ENCODE measurements around the gene HDAC4. TPM values are rescaled to one million over a fixed set of nuclear protein-coding genes. Genes with fewer than 3 reads are reported as not detected.

HDAC4 gene
- total and polyA plus RNA-seq, 4 donors = 2.9 to 37.2 (median 4.4) TPM

DNA sequence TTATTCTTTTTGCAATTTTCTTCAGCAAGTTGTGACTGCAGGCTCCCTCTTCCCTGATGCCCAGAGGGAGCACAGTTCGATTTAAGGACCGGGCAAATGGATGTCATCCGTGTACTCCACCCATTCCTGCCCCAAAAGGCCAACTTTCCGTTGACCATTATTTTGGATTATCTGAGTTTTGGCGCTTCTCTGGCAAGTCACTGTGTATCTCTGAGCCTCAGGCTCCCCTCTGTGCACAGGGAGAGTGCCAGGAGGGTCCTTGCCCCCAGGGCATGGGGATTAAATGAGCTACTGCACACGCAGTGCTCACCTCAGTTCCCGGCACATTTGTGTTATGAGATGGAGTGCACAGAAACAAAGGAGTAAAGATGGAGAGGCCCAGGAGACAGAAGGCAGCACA, 41.4 kb upstream of the HDAC4 start:
- no peak overlapping the region for H3K9ac ChIP-seq (ENCODE audit: low read depth in 1 of 2, low read length in 2 of 2)
- no peaks in the 10 kb centered on the region for H3K27me3 ChIP-seq (ENCODE audit: control insufficient read depth in 4 of 4, insufficient read depth in 4 of 4, low read length in 3 of 4)
- WGBS = 87% methylated on average over 7 of the region's 7 CpGs
- TF ChIP-seq, protein P1, sequence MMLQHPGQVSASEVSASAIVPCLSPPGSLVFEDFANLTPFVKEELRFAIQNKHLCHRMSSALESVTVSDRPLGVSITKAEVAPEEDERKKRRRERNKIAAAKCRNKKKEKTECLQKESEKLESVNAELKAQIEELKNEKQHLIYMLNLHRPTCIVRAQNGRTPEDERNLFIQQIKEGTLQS (IDR thresholded peaks at IDR 0.05) = no peak
- TF ChIP-seq HNF4A (conservative IDR thresholded peaks at IDR 0.05) (no peak), ZBTB33 (IDR thresholded peaks at IDR 0.05) (no peak), GABPA (IDR thresholded peaks at IDR 0.05 in 1 of 2, conservative IDR thresholded peaks at IDR 0.05 in 1 of 2) (no peak), EGR1 (IDR thresholded peaks at IDR 0.05; ENCODE audit: low read depth in 2 of 2) (no peak), FOXA1 (IDR thresholded peaks at IDR 0.05) (no peak), CTCF (IDR thresholded peaks at IDR 0.05; ENCODE audit: low read depth, low read length, missing input control) (no peak), YY1 (IDR thresholded peaks at IDR 0.05) (no peak), SP1 (IDR thresholded peaks at IDR 0.05) (no peak), RXRA (IDR thresholded peaks at IDR 0.05) (no peak), TAF1 (conservative IDR thresholded peaks at IDR 0.05) (no peak)
- TF ChIP-seq, protein P2, sequence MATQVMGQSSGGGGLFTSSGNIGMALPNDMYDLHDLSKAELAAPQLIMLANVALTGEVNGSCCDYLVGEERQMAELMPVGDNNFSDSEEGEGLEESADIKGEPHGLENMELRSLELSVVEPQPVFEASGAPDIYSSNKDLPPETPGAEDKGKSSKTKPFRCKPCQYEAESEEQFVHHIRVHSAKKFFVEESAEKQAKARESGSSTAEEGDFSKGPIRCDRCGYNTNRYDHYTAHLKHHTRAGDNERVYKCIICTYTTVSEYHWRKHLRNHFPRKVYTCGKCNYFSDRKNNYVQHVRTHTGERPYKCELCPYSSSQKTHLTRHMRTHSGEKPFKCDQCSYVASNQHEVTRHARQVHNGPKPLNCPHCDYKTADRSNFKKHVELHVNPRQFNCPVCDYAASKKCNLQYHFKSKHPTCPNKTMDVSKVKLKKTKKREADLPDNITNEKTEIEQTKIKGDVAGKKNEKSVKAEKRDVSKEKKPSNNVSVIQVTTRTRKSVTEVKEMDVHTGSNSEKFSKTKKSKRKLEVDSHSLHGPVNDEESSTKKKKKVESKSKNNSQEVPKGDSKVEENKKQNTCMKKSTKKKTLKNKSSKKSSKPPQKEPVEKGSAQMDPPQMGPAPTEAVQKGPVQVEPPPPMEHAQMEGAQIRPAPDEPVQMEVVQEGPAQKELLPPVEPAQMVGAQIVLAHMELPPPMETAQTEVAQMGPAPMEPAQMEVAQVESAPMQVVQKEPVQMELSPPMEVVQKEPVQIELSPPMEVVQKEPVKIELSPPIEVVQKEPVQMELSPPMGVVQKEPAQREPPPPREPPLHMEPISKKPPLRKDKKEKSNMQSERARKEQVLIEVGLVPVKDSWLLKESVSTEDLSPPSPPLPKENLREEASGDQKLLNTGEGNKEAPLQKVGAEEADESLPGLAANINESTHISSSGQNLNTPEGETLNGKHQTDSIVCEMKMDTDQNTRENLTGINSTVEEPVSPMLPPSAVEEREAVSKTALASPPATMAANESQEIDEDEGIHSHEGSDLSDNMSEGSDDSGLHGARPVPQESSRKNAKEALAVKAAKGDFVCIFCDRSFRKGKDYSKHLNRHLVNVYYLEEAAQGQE (IDR thresholded peaks at IDR 0.05) = no peak
- DNase-seq (ENCODE audit: low spot score) = no peak
- no peak overlapping the region for H3K27ac ChIP-seq (ENCODE audit: low read depth in 1 of 2, low read length in 2 of 2)
- H3K9me3 ChIP-seq (ENCODE audit: control insufficient read depth in 4 of 4, low read length in 3 of 4) = peaks cover 0 to 8% (median 1%) of the 10 kb centered on the region in 4 donors
- H3K36me3 ChIP-seq (ENCODE audit: control insufficient read depth in 4 of 4, insufficient read depth in 3 of 4, low read depth in 1 of 4, low read length in 3 of 4) = no peaks in the 10 kb centered on the region
- no peak overlapping the region for H3K4me3 ChIP-seq (ENCODE audit: low read depth in 1 of 3, low read length in 3 of 3)
- H3K4me1 ChIP-seq (ENCODE audit: control insufficient read depth in 4 of 4, insufficient read depth in 4 of 4, low read length in 3 of 4) = peaks cover 0 to 4% (median 0%) of the 10 kb centered on the region in 4 donors

GRCh38 chr2:239441261-239442078, 40.6 kb upstream of the HDAC4 start:
- Histone ChIP-seq H3K4me3 (ENCODE audit: low read depth in 1 of 3, low read length in 3 of 3) (no peak overlapping the region), H3K9ac (ENCODE audit: low read depth in 1 of 2, low read length in 2 of 2) (no peak overlapping the region), H3K36me3 (ENCODE audit: control insufficient read depth in 4 of 4, insufficient read depth in 3 of 4, low read depth in 1 of 4, low read length in 3 of 4) (no peaks in the 10 kb centered on the region), H3K4me1 (ENCODE audit: control insufficient read depth in 4 of 4, insufficient read depth in 4 of 4, low read length in 3 of 4) (peaks cover 0 to 4% (median 0%) of the 10 kb centered on the region in 4 donors), H3K27ac (ENCODE audit: low read depth in 1 of 2, low read length in 2 of 2) (no peak overlapping the region), H3K9me3 (ENCODE audit: control insufficient read depth in 4 of 4, low read length in 3 of 4) (peaks cover 0 to 5% (median 1%) of the 10 kb centered on the region in 4 donors), H3K27me3 (ENCODE audit: control insufficient read depth in 4 of 4, insufficient read depth in 4 of 4, low read length in 3 of 4) (no peaks in the 10 kb centered on the region)
- WGBS = 54% methylated on average over 19 of the region's 19 CpGs
- no peak for DNase-seq (ENCODE audit: low spot score)
- TF ChIP-seq FOXA2 (IDR thresholded peaks at IDR 0.05) (no peak), JUND (IDR thresholded peaks at IDR 0.05) (no peak), RXRA (IDR thresholded peaks at IDR 0.05) (no peak), SP1 (IDR thresholded peaks at IDR 0.05) (no peak), GABPA (IDR thresholded peaks at IDR 0.05 in 1 of 2, conservative IDR thresholded peaks at IDR 0.05 in 1 of 2) (no peak), NR2F2 (IDR thresholded peaks at IDR 0.05) (no peak), HNF4G (IDR thresholded peaks at IDR 0.05) (no peak), HNF4A (conservative IDR thresholded peaks at IDR 0.05) (no peak), ZBTB33 (IDR thresholded peaks at IDR 0.05) (no peak), TAF1 (conservative IDR thresholded peaks at IDR 0.05) (no peak)
- TF ChIP-seq, protein P2 (IDR thresholded peaks at IDR 0.05) = no peak
- TF ChIP-seq, protein P3, sequence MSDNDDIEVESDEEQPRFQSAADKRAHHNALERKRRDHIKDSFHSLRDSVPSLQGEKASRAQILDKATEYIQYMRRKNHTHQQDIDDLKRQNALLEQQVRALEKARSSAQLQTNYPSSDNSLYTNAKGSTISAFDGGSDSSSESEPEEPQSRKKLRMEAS (IDR thresholded peaks at IDR 0.05) = no peak
